ENCODE data around the gene TMED7. TPM values are rescaled to one million over a fixed set of nuclear protein-coding genes. Genes with fewer than 3 reads are reported as not detected.

Gene TMED7
- total and polyA plus RNA-seq, 2 of the 13 experiments (the other 11 are each of a cell fraction or from before 2014, with no cell fraction given): 58.0 to 113 TPM

DNA sequence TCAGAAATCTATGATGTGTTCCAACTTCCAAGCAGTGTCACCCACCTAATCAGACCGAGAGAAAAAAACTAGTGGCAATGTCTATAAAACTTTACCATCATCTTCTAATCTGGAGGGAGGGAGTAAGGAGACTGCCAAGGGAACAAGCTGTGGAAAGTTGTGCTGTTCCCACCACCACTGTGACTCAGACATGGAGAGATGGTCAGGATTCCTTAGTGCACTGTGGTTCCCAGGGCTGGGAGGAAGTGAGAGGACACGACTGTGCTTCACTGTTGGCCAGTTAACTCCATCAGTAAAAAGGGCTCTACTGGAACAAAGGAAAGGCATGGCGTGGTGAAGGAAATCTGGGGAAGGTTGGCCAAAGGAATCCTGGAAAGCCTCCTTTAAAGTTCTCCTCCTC lies 42.4 kb downstream of the TMED7 start:
- H3K9ac ChIP-seq (ENCODE audit: insufficient read depth, low read depth, low read length): no peak overlapping the region
- no peak overlapping the region for H3K4me3 ChIP-seq (replicated peaks in 1 of 3; ENCODE audit: insufficient read depth in 1 of 3, low read depth in 2 of 3, low read length in 3 of 3)
- H3K9me3 ChIP-seq (ENCODE audit: low read length): no peaks in the 10 kb centered on the region
- 7% methylated on average over 3 of the region's 3 CpGs for WGBS (ENCODE audit: low lambda C conversion rate)
- H3K79me2 ChIP-seq (ENCODE audit: insufficient read depth, low read length): no peaks in the 10 kb centered on the region
- no peak overlapping the region for H2AFZ ChIP-seq (ENCODE audit: low read length)
- FAIRE-seq: no peak
- intact Hi-C loops (cut with micrococcal nuclease; ENCODE audit: unreplicated experiment): no loop called here
- ChIA-PET CTCF (ENCODE audit: low intra/inter-chr PET ratio, low total read pairs) (no interaction called here), POLR2A (no interaction called here)
- no TSS peak for BruUV-seq (replicated peaks)
- no peak for ATAC-seq
- H3K27ac ChIP-seq (ENCODE audit: extremely low read length, insufficient read depth, low read length): no peak overlapping the region
- in situ Hi-C loops (cut with HindIII; ENCODE audit: extremely low pct_ligation_motif_present, low pct_unique_long_range_greater_than_20kb): no loop called here
- no peaks in the 10 kb centered on the region for H4K20me1 ChIP-seq (ENCODE audit: insufficient read depth, low read length)
- H3K27me3 ChIP-seq (ENCODE audit: control insufficient read depth in 1 of 2, insufficient read depth in 2 of 2, low read length in 2 of 2): no peaks in the 10 kb centered on the region
- no peaks in the 10 kb centered on the region for H3K4me1 ChIP-seq (ENCODE audit: insufficient read depth, low read length)
- H3K36me3 ChIP-seq (replicated peaks in 1 of 2; ENCODE audit: control insufficient read depth in 1 of 2, insufficient read depth in 2 of 2, low read length in 2 of 2): no peaks in the 10 kb centered on the region
- DNase-seq (ENCODE audit: low spot score): no peak
- H3K4me2 ChIP-seq (ENCODE audit: low read depth, low read length): no peak overlapping the region
- no peak for TF ChIP-seq NR2F6 (IDR thresholded peaks at IDR 0.05)
- TF ChIP-seq NR2F6 (CRISPR knock-in tag; IDR thresholded peaks at IDR 0.05): no peak
- TF ChIP-seq, protein P1, sequence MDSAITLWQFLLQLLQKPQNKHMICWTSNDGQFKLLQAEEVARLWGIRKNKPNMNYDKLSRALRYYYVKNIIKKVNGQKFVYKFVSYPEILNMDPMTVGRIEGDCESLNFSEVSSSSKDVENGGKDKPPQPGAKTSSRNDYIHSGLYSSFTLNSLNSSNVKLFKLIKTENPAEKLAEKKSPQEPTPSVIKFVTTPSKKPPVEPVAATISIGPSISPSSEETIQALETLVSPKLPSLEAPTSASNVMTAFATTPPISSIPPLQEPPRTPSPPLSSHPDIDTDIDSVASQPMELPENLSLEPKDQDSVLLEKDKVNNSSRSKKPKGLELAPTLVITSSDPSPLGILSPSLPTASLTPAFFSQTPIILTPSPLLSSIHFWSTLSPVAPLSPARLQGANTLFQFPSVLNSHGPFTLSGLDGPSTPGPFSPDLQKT (CRISPR knock-in tag; IDR thresholded peaks at IDR 0.05; ENCODE audit: borderline replicate concordance): no peak
- TF ChIP-seq, protein P2, sequence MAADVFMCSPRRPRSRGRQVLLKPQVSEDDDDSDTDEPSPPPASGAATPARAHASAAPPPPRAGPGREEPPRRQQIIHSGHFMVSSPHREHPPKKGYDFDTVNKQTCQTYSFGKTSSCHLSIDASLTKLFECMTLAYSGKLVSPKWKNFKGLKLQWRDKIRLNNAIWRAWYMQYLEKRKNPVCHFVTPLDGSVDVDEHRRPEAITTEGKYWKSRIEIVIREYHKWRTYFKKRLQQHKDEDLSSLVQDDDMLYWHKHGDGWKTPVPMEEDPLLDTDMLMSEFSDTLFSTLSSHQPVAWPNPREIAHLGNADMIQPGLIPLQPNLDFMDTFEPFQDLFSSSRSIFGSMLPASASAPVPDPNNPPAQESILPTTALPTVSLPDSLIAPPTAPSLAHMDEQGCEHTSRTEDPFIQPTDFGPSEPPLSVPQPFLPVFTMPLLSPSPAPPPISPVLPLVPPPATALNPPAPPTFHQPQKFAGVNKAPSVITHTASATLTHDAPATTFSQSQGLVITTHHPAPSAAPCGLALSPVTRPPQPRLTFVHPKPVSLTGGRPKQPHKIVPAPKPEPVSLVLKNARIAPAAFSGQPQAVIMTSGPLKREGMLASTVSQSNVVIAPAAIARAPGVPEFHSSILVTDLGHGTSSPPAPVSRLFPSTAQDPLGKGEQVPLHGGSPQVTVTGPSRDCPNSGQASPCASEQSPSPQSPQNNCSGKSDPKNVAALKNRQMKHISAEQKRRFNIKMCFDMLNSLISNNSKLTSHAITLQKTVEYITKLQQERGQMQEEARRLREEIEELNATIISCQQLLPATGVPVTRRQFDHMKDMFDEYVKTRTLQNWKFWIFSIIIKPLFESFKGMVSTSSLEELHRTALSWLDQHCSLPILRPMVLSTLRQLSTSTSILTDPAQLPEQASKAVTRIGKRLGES (CRISPR knock-in tag; IDR thresholded peaks at IDR 0.05; ENCODE audit: borderline replicate concordance): no peak
- no peak for TF ChIP-seq ZC3H4 (CRISPR knock-in tag; IDR thresholded peaks at IDR 0.05; ENCODE audit: borderline replicate concordance)
- no peak for TF ChIP-seq ZNF337 (CRISPR knock-in tag; IDR thresholded peaks at IDR 0.05; ENCODE audit: borderline replicate concordance, low read depth)
- TF ChIP-seq JUNB (CRISPR knock-in tag; IDR thresholded peaks at IDR 0.05; ENCODE audit: borderline replicate concordance): no peak
- TF ChIP-seq, protein P3, sequence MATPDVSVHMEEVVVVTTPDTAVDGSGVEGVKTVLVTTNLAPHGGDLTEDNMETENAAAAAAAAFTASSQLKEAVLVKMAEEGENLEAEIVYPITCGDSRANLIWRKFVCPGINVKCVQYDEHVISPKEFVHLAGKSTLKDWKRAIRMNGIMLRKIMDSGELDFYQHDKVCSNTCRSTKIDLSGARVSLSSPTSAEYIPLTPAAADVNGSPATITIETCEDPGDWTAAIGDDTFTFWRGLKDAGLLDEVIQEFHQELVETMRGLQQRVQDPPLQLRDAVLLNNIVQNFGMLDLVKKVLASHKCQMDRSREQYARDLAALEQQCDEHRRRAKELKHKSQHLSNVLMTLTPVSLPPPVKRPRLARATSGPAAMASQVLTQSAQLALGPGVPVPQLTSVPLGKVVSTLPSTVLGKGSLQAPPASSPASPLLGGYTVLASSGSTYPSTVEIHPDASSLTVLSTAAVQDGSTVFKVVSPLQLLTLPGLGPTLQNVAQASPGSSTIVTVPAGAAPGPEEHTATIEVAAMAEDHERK (CRISPR knock-in tag; IDR thresholded peaks at IDR 0.05; ENCODE audit: low read depth): no peak
- TF ChIP-seq, protein P4, sequence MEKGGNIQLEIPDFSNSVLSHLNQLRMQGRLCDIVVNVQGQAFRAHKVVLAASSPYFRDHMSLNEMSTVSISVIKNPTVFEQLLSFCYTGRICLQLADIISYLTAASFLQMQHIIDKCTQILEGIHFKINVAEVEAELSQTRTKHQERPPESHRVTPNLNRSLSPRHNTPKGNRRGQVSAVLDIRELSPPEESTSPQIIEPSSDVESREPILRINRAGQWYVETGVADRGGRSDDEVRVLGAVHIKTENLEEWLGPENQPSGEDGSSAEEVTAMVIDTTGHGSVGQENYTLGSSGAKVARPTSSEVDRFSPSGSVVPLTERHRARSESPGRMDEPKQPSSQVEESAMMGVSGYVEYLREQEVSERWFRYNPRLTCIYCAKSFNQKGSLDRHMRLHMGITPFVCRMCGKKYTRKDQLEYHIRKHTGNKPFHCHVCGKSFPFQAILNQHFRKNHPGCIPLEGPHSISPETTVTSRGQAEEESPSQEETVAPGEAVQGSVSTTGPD (CRISPR knock-in tag; IDR thresholded peaks at IDR 0.05): no peak
- TF ChIP-seq, protein P5, sequence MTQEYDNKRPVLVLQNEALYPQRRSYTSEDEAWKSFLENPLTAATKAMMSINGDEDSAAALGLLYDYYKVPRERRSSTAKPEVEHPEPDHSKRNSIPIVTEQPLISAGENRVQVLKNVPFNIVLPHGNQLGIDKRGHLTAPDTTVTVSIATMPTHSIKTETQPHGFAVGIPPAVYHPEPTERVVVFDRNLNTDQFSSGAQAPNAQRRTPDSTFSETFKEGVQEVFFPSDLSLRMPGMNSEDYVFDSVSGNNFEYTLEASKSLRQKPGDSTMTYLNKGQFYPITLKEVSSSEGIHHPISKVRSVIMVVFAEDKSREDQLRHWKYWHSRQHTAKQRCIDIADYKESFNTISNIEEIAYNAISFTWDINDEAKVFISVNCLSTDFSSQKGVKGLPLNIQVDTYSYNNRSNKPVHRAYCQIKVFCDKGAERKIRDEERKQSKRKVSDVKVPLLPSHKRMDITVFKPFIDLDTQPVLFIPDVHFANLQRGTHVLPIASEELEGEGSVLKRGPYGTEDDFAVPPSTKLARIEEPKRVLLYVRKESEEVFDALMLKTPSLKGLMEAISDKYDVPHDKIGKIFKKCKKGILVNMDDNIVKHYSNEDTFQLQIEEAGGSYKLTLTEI (CRISPR knock-in tag; conservative IDR thresholded peaks at IDR 0.05): no peak
- no peak for TF ChIP-seq ZNF333 (CRISPR knock-in tag; IDR thresholded peaks at IDR 0.05; ENCODE audit: borderline replicate concordance)
- no peak for TF ChIP-seq DNMT1 (CRISPR knock-in tag; IDR thresholded peaks at IDR 0.05)
- TF ChIP-seq MEIS1 (CRISPR knock-in tag; IDR thresholded peaks at IDR 0.05; ENCODE audit: borderline replicate concordance): no peak
- no peak for TF ChIP-seq HIVEP1 (CRISPR knock-in tag; IDR thresholded peaks at IDR 0.05)
- TF ChIP-seq MXD4 (CRISPR knock-in tag; IDR thresholded peaks at IDR 0.05): no peak
- no peak for TF ChIP-seq ERF (CRISPR knock-in tag; IDR thresholded peaks at IDR 0.05)
- TF ChIP-seq ZNF562 (CRISPR knock-in tag; IDR thresholded peaks at IDR 0.05; ENCODE audit: borderline replicate concordance): no peak

Measured in HepG2 (cell line).